Activated B cell treated with CpG ODN at 0.5 μM for 24 hours (primary cell): Measurements from ENCODE around the gene NBEAL2. TPM values are rescaled to one million over a fixed set of nuclear protein-coding genes. Genes with fewer than 3 reads are reported as not detected.

ENCODE experiments used
- ATAC-seq: fragments of 200-7000 bp; cut with Tn5 transposase; one replicate; pipeline ENCODE4 v1.10.0; 2021; ENCODE audit warnings: low read depth, mild to moderate bottlenecking, moderate library complexity
- CTCF ChIA-PET: fragments of 350-600 bp; sonication (Branson Sonifier 250); formaldehyde crosslinking; loops from one replicate; lab custom pipeline; 2021; ENCODE audit warnings: antibody characterized with exemption; lab: Charles Lee
- POLR2A ChIA-PET: fragments of 350-600 bp; sonication (Branson Sonifier 250); formaldehyde crosslinking; loops from one replicate; lab custom pipeline; 2021; ENCODE audit warnings: antibody characterized with exemption; lab: Charles Lee
- DNase-seq: peaks from one replicate; pipeline ENCODE4 v3.0.0; 2022
- H3K27ac Mint-ChIP-seq: one replicate; pipeline ENCODE4 v1.8.0; 2020; ENCODE audit warnings: mixed read lengths
- H3K27me3 Mint-ChIP-seq: one replicate; pipeline ENCODE4 v1.8.0; 2021; ENCODE audit warnings: mixed read lengths
- H3K36me3 Mint-ChIP-seq: one replicate; pipeline ENCODE4 v1.8.0; 2021; ENCODE audit warnings: low read depth, mixed read lengths
- H3K4me1 Mint-ChIP-seq: one replicate; pipeline ENCODE4 v1.8.0; 2021; ENCODE audit warnings: mixed read lengths
- H3K4me3 Mint-ChIP-seq: one replicate; pipeline ENCODE4 v1.8.0; 2020; ENCODE audit warnings: mild to moderate bottlenecking, mixed read lengths
- H3K9me3 Mint-ChIP-seq: one replicate; pipeline ENCODE4 v1.8.0; 2020; ENCODE audit warnings: mixed read lengths
- intact Hi-C: fragments of 100-400 bp; cut with micrococcal nuclease; formaldehyde crosslinking; loops from one replicate; pipeline ENCODE4 v1.15.1; 2024
- total RNA-seq: library from RNA; stranded (reverse); gene quantifications from 2 replicates; pipeline ENCODE4 v1.2.3, GENCODE V29; 2022
- TF ChIP-seq, protein P1 (sequence below): fragments of 200-600 bp; IDR thresholded peaks from one replicate; pipeline ENCODE4 v1.8.0; 2022; ENCODE audit warnings: antibody characterized with exemption, mild to moderate bottlenecking

NBEAL2 gene
- total RNA-seq, 1 donor from 2014 or later: 98.6 TPM

DNA sequence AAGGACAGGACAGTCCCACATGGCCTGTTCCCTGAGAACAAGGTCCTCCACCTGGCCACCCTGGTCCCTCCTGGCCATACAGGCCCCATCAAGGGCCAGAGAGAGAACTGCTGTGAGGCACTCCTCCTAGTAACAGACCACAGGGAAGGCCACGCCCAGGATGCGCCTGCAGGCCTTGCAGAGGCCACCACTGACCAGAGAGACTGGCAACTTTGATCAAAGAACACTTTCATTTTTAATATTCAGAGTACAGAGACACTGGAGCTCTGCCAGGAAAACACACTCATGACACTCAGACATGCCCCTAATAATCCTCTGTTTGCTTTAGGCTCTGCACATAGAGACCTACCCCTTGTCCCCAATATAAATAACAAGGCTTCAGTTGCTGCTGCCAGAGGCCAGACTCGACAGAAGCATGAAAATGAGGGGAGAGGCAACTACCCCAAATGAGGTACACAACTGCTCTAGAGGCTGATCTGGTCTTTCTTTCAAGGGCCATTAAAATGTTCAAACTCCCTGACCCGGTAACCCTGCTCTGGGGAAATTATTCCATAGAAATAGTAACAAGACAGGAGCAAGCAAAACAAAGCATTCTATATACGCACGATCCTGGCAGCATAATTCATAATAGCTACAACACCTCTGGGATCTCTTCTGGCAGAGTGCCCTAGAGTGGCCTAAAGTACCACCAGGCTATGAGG, 47.7 kb upstream of the NBEAL2 start:
- ChIA-PET POLR2A (interaction anchor here (1.1 to 15.6 kb wide), 9 partner anchors 7 to 45 kb away, joined by 3 to 189 read pairs (median 5); partner anchors contain the start of genes CCDC12 and NBEAL2), CTCF (interaction anchor here (1.3 to 3.1 kb wide), 5 partner anchors 8 to 66 kb away, joined by 3 to 13 read pairs (median 4); no protein-coding TSS in a partner anchor)
- Mint-ChIP-seq H3K27me3 (no peaks in the 10 kb centered on the region), H3K4me3 (peak overlapping the region; percentile 47), H3K27ac (peak overlapping the region; percentile 93), H3K9me3 (peaks cover 4% of the 10 kb centered on the region), H3K36me3 (peaks cover 32% of the 10 kb centered on the region), H3K4me1 (peaks cover 94% of the 10 kb centered on the region)
- DNase-seq (no peak), ATAC-seq (no peak)
- TF ChIP-seq, protein P1, sequence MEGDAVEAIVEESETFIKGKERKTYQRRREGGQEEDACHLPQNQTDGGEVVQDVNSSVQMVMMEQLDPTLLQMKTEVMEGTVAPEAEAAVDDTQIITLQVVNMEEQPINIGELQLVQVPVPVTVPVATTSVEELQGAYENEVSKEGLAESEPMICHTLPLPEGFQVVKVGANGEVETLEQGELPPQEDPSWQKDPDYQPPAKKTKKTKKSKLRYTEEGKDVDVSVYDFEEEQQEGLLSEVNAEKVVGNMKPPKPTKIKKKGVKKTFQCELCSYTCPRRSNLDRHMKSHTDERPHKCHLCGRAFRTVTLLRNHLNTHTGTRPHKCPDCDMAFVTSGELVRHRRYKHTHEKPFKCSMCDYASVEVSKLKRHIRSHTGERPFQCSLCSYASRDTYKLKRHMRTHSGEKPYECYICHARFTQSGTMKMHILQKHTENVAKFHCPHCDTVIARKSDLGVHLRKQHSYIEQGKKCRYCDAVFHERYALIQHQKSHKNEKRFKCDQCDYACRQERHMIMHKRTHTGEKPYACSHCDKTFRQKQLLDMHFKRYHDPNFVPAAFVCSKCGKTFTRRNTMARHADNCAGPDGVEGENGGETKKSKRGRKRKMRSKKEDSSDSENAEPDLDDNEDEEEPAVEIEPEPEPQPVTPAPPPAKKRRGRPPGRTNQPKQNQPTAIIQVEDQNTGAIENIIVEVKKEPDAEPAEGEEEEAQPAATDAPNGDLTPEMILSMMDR: no peak
- intact Hi-C loops: loop anchor here (1.0 kb wide), 1 partner anchor 41 kb away; no protein-coding TSS in a partner anchor

DNA sequence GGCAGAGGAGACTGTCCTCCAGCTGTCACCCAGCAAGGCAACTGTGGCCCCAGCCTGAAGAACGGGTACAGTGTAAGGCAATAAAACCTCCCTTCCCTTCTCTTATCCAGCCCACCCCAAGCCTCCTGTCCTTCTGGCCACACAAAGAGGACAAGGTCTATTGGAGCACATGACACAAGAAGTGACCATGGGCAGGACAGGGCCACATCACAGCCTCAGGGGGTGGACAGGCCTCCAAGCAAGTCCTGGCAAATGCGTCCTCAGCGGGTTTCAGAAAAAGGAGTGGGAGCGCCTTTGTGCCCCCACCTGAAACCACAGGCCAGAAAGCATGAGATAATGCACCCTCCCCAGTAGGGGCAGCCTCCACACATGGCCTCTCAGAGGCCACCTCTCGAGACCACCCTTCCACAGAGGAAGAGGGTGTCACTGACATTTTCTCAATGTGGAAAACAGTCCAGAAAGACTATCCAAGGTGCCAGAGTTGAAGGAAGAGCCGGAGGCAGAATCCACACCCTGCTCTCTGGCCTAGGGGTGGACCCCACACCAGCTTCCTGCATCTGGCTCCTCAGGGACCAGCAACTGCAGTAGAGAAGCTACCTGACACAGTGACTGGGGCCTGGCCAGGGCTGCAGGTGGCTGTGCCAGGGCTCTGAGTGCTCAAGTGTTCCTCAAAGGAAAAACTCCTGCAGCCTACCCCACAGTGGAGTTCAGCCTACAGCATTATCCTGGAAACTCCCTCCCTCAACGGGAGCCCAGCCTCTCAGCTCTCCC, 46.8 kb upstream of the NBEAL2 start:
- no peaks in the 10 kb centered on the region for H3K27me3 Mint-ChIP-seq
- peak overlapping the region; percentile 93 for H3K27ac Mint-ChIP-seq
- no peak for DNase-seq
- H3K9me3 Mint-ChIP-seq: peaks cover 4% of the 10 kb centered on the region
- ChIA-PET CTCF (interaction anchor here (0.8 to 1.3 kb wide), 3 partner anchors 9 to 43 kb away, joined by 3 to 4 read pairs (median 3); no protein-coding TSS in a partner anchor), POLR2A (interaction anchor here (1.8 to 15.6 kb wide), 3 partner anchors 20 to 44 kb away, joined by 4 to 189 read pairs (median 5); partner anchors contain the start of genes CCDC12 and NBEAL2)
- H3K4me1 Mint-ChIP-seq: peaks cover 88% of the 10 kb centered on the region
- H3K4me3 Mint-ChIP-seq: no peak overlapping the region
- intact Hi-C loops: no loop called here
- TF ChIP-seq, protein P1: no peak
- peaks cover 38% of the 10 kb centered on the region for H3K36me3 Mint-ChIP-seq
- ATAC-seq: peak; percentile 12

DNA sequence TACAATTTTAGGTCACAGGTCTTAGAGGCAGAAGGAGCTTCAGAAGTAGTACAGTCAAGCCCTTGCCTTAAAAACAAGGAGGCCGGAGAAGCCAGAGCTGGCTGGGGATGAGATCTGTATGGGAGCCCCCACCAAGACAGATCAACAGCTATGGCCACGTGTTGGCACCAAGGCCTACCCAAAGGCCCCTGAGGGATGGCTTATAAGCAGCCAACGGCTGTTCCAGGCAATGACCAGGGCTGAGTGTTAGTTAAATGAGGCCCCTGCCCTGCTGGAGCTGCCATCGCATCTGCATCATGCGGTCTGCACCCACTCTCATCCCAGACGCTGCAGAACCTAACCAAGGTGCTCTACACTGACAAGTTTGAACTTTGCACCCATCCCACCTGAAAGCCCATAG, 46.2 kb upstream of the NBEAL2 start:
- intact Hi-C loops: no loop called here
- peaks cover 43% of the 10 kb centered on the region for H3K36me3 Mint-ChIP-seq
- ATAC-seq: no peak
- H3K9me3 Mint-ChIP-seq: peaks cover 4% of the 10 kb centered on the region
- H3K4me3 Mint-ChIP-seq: no peak overlapping the region
- H3K4me1 Mint-ChIP-seq: peaks cover 88% of the 10 kb centered on the region
- H3K27ac Mint-ChIP-seq: peak overlapping the region; percentile 93
- H3K27me3 Mint-ChIP-seq: no peaks in the 10 kb centered on the region
- POLR2A ChIA-PET: interaction anchor here (1.8 to 15.6 kb wide), 3 partner anchors 20 to 43 kb away, joined by 4 to 189 read pairs (median 5); partner anchors contain the start of genes CCDC12 and NBEAL2
- TF ChIP-seq, protein P1: no peak
- CTCF ChIA-PET: interaction anchor here (0.8 to 1.3 kb wide), 3 partner anchors 10 to 42 kb away, joined by 3 to 4 read pairs (median 3); no protein-coding TSS in a partner anchor
- DNase-seq: no peak

DNA sequence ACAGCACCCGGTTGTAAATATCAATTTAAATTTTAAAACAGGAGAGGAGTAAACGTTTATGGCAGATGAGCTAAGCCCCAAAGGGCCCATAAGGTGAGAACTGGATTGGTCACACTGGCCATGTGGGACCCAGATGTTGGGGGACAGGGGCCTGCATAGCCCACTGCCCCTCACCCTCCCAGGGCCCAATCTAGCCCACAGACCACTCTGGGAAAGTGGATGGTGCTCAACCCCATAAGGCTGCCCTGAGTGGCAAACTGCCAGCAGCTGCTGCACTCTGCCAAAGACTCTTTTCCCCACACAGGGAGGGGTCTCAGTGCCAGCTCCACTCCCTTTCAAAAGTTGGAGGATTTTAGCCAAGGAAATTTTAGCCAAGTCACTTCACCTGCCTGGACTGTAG, 45.4 kb upstream of the NBEAL2 start:
- Mint-ChIP-seq H3K4me3 (no peak overlapping the region), H3K36me3 (peaks cover 42% of the 10 kb centered on the region), H3K27ac (peak overlapping the region; percentile 50), H3K9me3 (no peaks in the 10 kb centered on the region), H3K4me1 (peaks cover 88% of the 10 kb centered on the region), H3K27me3 (no peaks in the 10 kb centered on the region)
- DNase-seq: no peak
- CTCF ChIA-PET: no interaction called here
- POLR2A ChIA-PET: interaction anchor here (0.7 to 15.6 kb wide), 3 partner anchors 19 to 59 kb away, joined by 3 to 189 read pairs (median 5); partner anchors contain the start of genes CCDC12 and NBEAL2
- intact Hi-C loops: no loop called here
- ATAC-seq: no peak
- TF ChIP-seq, protein P1: no peak
